MM.1S (cell line): ENCODE data around the gene KIF18B.

ENCODE experiments used
- CTCF ChIP-seq: fragments of 300-600 bp; sonication (generic); IDR thresholded peaks from 2 replicates; pipeline ENCODE4 v1.5.1; 2016; ENCODE audit warnings: antibody characterized with exemption, low read length, mixed read lengths
- EZH2 ChIP-seq: fragments of 300-600 bp; sonication (generic); optimal IDR thresholded peaks from 2 replicates; pipeline ENCODE3; 2017; ENCODE audit warnings: low read depth, mild to moderate bottlenecking, antibody characterized with exemption, low read length, mixed read lengths
- EZH2phosphoT487 ChIP-seq: fragments of 300-600 bp; sonication (generic); IDR thresholded peaks from 2 replicates; pipeline ENCODE4 v1.6.1; 2018; ENCODE audit warnings: antibody characterized with exemption, low read length

- TF ChIP-seq CTCF (no peak), EZH2 (no peak), EZH2phosphoT487 (no peak)
Observed at GRCh38 chr17:44899074-44899782, 48.3 kb downstream of the KIF18B start, which contains the start of gene EFTUD2.
